Stimulated activated CD8-positive, alpha-beta memory T cell treated with anti-CD3 and anti-CD28 coated beads, Interleukin-7, amount 100 ng/mL, for 1 hour (primary cell): ENCODE data around the gene TMEM135.

Source experiments
- DNase-seq, 2 donors: peaks; one replicate each; pipeline ENCODE4 v3.0.0-alpha.2; 2020; ENCODE audit warnings: low read depth in 2 of 2

The TMEM135 gene

GRCh38 chr11:87301785-87302540 lies 264.2 kb downstream of the TMEM135 start:
- no peak for DNase-seq

DNA sequence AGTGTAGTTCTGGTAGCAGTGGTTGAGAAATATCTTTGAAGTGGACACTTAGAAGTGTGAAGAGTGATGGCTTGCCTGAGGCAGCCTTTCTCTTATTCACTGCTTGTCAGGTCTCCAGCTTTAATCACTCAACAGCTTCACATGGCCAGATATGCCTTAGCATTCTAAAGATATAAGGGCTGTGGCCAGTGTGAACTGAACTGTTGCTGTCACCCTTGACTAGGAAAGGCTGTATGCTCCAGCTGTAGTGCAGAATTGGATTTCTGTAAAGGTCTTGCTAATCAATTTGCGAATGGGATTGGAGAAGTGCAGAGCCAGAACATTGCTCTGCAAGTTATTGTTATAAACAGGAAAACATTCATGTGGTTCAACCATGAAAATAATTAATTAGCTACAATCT lies 266.7 kb downstream of the TMEM135 start:
- no peak for DNase-seq

- no peak for DNase-seq
Measured at GRCh38 chr11:87306262-87306851, 268.6 kb downstream of the TMEM135 start.

- no peak for DNase-seq
Measured at GRCh38 chr11:87307101-87307500, 269.4 kb downstream of the TMEM135 start.

GRCh38 chr11:87315229-87315628 lies 277.5 kb downstream of the TMEM135 start:
- no peak for DNase-seq

GRCh38 chr11:87316491-87316890 lies 278.8 kb downstream of the TMEM135 start:
- no peak for DNase-seq

DNA sequence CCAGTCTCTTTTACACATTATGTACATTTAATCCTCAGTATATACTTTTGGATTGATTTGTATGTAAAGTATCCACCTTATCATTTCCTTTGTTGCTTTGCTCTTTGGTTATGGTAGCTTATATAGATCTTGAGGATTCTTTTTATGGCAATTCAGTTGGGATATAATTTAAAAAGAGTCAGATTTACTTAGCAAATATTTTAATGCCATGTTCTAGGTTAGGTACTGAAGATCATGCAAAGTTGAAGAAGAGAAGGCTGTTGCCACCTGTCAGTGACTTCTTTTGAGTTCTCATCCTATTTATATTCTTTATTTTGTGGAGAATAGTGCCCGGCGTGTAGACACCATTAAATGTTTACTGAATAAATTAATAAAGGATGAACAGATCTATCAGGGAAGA lies 279.7 kb downstream of the TMEM135 start:
- no peak for DNase-seq

GRCh38 chr11:87320123-87320522 lies 282.4 kb downstream of the TMEM135 start:
- DNase-seq: no peak

DNA sequence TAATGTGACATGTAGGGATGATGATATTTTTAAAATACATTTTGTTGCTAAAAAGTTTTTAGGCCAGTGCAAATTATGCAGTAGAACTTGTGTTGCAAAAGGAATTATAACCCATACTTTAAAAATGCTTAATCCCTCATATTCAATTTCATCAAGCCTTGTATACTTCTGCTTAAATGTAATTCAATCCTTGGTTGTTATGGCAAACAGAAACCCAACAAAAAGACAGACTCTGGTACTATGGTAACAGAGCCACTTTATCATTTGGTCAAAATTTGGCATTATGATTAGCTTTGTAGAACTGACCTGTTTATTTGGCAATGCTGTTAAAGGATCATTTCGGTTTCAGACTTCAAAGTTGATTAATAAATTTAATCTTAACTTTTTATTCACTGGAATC lies 284.8 kb downstream of the TMEM135 start:
- no peak for DNase-seq

DNA sequence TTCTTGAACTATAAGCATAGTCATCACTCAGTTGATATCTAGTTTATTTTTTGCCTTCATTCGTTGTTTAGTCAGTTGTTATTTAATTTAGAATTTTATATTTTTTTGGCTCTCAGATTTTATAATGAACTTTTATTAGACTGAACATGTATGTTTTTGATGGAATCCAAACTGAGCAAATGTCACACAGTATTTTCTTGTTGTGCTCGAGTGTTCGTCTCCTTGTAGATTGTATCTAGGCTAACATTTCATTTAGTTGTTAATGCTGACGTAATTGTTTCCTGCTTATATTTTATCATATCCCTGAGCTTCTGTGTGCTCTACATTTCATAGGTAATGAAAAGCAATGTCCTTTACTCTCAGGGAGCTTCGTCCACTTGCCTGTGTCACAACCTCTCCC lies 286.2 kb downstream of the TMEM135 start:
- no peak for DNase-seq

DNA sequence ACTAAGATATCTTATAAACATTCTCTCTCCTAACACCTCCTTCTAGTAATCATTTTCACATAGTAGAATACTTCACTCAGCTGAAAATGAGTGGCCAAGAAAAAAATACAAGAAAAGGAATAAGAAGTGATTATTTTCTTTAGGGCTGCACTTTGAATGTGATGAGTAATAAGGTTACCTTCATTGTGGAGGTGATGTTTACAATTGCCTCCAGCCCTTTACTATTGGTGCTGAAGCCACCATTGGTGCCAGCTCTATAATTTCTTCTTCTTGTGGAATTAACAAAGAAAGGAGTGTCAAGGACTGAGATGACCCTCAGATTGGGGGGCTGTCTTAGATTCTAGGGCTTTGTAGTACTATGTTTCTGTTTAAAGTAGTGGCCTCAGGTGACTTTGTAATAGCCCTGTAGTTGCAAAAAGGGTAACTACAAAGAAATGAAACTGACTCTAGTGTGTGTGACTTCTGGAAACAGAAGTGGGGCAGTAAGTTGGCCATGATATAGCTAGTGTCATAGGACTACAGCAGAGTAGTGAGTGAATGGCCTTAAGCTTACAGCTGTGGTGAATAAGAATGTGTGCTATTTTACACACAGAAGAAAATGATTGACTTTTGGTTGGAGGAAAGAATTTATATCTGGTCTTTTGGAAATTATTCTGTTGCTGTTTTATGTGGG lies 287.2 kb downstream of the TMEM135 start:
- DNase-seq: no peak

DNA sequence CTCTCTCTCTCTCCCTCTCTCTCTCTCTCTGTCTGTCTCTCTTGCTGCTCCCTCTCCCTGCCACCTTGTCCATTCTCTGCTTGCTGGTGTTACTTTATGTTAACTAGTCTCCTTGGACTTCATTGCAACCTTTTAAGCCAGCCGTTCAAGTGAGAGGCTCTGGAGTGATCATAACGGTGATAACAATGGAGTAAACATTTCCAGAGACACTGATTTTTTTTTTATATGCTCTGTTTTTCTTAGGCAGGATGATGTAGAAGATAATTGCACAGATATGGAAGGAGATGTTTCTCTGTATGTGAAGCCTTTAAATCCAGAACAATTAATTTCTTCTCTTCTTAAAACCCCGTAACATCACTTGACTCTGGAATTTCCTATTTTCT lies 287.7 kb downstream of the TMEM135 start:
- no peak for DNase-seq

DNA sequence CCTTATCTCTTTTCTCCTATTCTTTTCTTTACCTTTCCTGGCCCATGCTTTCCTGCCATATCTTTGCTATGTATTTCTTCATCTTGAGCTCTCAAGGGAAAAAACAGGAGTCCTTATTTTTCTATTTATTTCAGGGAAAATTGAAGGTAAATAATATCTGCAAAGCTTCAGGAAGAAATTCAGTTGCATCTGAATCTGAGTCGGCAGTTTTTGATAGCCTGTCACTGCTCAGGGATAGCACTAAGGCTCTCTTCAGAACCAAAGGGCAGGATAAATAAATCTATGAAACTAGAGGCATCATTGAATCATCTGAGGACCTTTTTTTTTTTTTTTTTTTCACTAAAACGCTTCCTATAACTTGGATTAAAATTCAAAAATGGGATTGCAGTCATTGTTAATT lies 288.9 kb downstream of the TMEM135 start:
- DNase-seq: no peak

GRCh38 chr11:87329172-87329571 lies 291.4 kb downstream of the TMEM135 start:
- DNase-seq: no peak

DNA sequence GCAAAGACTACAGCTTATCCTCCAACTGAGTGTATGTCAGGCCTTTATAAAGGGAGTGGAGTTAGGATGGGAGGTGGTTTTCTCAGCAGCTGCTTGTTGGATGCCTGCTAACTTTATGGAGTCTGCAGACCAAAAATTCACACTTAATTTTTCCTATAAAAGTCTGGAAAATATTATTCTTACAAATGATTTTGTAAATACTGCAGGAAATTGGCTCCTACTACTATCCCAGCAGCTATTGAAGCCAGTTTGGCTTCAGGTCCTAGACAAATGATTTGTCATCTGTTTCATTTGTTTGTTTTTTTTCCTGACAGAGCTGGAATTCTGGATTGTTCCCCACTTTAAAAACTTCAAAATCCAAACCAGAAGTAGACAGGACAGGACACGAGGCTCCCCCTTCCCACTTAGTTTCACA lies 292.5 kb downstream of the TMEM135 start:
- DNase-seq: no peak

- DNase-seq: no peak
Measured at GRCh38 chr11:87331273-87331672, 293.5 kb downstream of the TMEM135 start.

GRCh38 chr11:87338046-87338639 lies 300.4 kb downstream of the TMEM135 start:
- no peak for DNase-seq

- no peak for DNase-seq
Measured at GRCh38 chr11:87339416-87339815, 301.7 kb downstream of the TMEM135 start.

GRCh38 chr11:87347441-87347840 lies 309.7 kb downstream of the TMEM135 start:
- DNase-seq: no peak

DNA sequence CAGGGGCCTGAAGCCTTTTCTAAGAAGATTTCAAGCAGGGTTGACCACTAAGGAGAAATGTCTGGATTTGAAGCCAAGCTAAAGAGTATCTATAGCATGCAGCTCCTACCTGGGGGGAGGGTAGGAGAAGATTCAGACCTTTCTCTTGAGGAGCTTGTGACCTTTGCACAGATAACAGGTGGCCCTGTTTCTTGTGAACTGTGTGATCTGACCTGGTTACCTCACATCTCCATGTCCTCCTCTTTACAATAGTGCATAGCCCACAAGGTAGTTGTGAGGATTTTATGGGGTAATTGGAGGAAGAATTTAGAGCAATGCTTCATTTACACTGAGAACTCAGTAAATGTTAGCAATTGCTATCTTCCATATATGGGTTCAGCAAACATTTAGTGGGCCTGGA lies 310.1 kb downstream of the TMEM135 start:
- DNase-seq: no peak

DNA sequence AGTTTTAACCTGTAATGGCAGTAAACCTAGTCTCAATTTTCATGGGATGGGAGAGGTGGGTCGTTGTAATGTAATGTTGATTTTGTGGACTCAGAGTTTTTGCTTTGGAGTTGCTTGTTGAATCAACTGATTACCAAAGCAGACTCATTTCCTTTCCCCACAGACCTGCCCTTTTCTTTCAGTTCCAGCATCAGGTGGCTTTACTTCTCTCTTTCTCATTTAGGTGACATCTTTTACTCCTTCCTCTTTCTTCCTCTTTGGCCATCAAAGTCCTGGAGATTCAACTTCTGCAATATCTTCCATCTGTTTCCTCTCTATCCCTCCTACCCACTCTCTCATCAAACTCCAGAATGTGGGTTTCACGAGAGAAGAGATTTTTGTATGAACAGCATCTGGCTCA lies 313.9 kb downstream of the TMEM135 start:
- no peak for DNase-seq

- DNase-seq: peak; percentile 63 to 83
Measured at GRCh38 chr11:87352759-87353707, 315.3 kb downstream of the TMEM135 start.
